GM18951 (cell line): ENCODE data around the gene PDS5A.
A peak's percentile ranks its signal among the peaks of the same experiment; 100 is the strongest.
"Not testable (repeated sequence)": the region's sequence is repeated elsewhere in the genome, so short reads cannot be mapped to it uniquely, and the experiment has no call there.

ENCODE experiments used
- POLR2A ChIP-seq: IDR thresholded peaks from 4 replicates; pipeline ENCODE4 v1.6.1; 2011; ENCODE audit warnings: mild to moderate bottlenecking; ENCODE audit not compliant: insufficient read length, insufficient read depth; ENCODE audit errors: extremely low read depth
- in situ Hi-C: fragments of 300-500 bp; cut with MboI; formaldehyde crosslinking; loops from one replicate; pipeline ENCODE4 v1.12.0; 2022; ENCODE audit warnings: low sequenced_read_pairs, mixed read lengths, inconsistent platforms; ENCODE audit not compliant: unreplicated experiment

The PDS5A gene

GRCh38 chr4:39977489-39978377 is at the start of gene PDS5A:
PDS5A (minus strand) TSS chr4:39977911; CDS start chr4:39976577, 1,334 bp downstream.
- in situ Hi-C loops = loop anchor here (10.0 kb wide), 1 partner anchor 513 kb away; no protein-coding TSS in a partner anchor
- peak; percentile 89 for TF ChIP-seq POLR2A

GRCh38 chr4:40024049-40024448 is 46.3 kb upstream of the PDS5A start:
- in situ Hi-C loops = not testable (repeated sequence)

GRCh38 chr4:40021116-40021515 is 43.4 kb upstream of the PDS5A start:
- in situ Hi-C loops = not testable (repeated sequence)

- no peak for TF ChIP-seq POLR2A
- in situ Hi-C loops = no loop called here
These were observed 42.5 kb upstream of the PDS5A start for GRCh38 chr4:40020221-40020620.

GRCh38 chr4:40016007-40016406 is 38.3 kb upstream of the PDS5A start:
- in situ Hi-C loops = no loop called here
- no peak for TF ChIP-seq POLR2A

GRCh38 chr4:40003986-40004385 is 26.3 kb upstream of the PDS5A start:
- in situ Hi-C loops = no loop called here
- TF ChIP-seq POLR2A = no peak

- in situ Hi-C loops = no loop called here
- TF ChIP-seq POLR2A = no peak
These were observed 23.0 kb upstream of the PDS5A start for GRCh38 chr4:40000711-40001110.

- in situ Hi-C loops = no loop called here
- TF ChIP-seq POLR2A = no peak
These were observed 21.1 kb upstream of the PDS5A start for GRCh38 chr4:39998659-39999345.

- no peak for TF ChIP-seq POLR2A
- in situ Hi-C loops = no loop called here
These were observed 19.1 kb upstream of the PDS5A start for GRCh38 chr4:39996811-39997210.

GRCh38 chr4:39994406-39994805 is 16.7 kb upstream of the PDS5A start:
- in situ Hi-C loops = no loop called here
- TF ChIP-seq POLR2A = no peak

GRCh38 chr4:39989381-39989780 is 11.7 kb upstream of the PDS5A start:
- in situ Hi-C loops = not testable (repeated sequence)

GRCh38 chr4:39987485-39987884 is 9.8 kb upstream of the PDS5A start:
- in situ Hi-C loops = no loop called here
- no peak for TF ChIP-seq POLR2A

GRCh38 chr4:39978904-39979303 is 1.2 kb upstream of the PDS5A start:
- no peak for TF ChIP-seq POLR2A
- in situ Hi-C loops = loop anchor here (10.0 kb wide), 1 partner anchor 514 kb away; no protein-coding TSS in a partner anchor

- in situ Hi-C loops = loop anchor here (10.0 kb wide), 1 partner anchor 514 kb away; no protein-coding TSS in a partner anchor
These were observed 666 bp upstream of the PDS5A start for GRCh38 chr4:39978378-39978775.

More at GRCh38 chr4:39978378-39978775, 666 bp upstream of the PDS5A start:
- no peak for TF ChIP-seq POLR2A
